ENCODE measurements around the gene FAM13C. TPM values are rescaled to one million over a fixed set of nuclear protein-coding genes. Genes with fewer than 3 reads are reported as not detected.

The FAM13C gene
- total RNA-seq, 4 donors from 2014 or later: 10.3 to 36.9 (median 20.6) TPM

DNA sequence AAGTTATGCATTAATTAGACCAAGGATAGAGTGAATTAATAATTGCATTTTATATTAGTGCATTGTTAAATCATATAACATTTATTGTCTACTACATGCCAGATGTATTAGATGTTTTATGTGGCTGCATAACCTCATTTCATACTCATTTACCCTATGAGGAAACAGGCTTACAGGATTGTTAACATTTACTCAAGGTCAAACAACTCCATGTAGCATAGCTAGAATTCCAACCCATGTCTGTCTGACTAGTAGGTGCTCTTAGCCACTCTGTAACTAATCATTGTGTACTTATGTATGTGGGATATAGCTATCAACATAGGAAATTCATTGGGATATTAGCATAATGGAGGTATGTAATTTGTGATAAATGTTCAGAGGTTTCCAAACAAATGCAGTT lies 139.6 kb downstream of the FAM13C start:
- TF ChIP-seq POLR2A (IDR thresholded peaks at IDR 0.05) (no peak), EP300 (IDR thresholded peaks at IDR 0.05) (no peak), CTCF (IDR thresholded peaks at IDR 0.05) (no peak)
- Histone ChIP-seq H3K27me3 (no peaks in the 10 kb centered on the region), H3K27ac (no peak overlapping the region), H3K4me1 (no peaks in the 10 kb centered on the region), H3K9me3 (no peaks in the 10 kb centered on the region), H3K4me3 (no peak overlapping the region), H3K36me3 (no peaks in the 10 kb centered on the region)
- DNase-seq (ENCODE audit: low spot score in 2 of 2): no peak

DNA sequence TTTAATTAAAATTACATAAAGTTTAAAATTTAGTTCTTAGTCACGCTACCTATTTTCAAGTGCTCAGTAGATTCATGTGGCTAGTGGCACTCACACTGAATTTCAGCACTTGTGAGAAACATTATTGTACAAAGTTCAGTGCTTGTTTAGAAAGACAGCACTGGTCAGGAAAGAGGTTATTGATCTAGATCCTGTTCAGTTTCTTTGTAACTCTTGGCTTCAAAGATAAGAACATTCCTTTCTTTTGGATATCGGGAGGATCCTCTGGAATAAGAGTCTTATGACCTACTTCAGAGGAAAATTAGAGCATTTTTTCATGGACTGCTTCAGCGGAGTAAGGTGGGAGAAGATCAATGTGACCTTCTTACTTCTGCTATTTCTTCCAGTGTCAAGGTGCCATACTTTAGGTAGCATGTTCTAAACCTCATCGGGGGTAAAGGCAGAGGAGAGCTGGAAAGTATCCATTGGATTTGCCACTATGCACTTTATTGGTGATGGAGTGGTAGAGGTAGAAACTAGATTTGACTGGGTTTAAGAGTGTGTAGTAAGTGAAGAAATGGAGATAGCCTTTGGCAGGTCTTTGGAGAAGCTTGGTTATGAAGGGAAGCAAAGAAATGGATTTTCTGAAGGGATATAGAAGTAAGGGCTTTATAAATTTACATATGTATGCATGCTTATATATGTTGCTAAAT lies 146.0 kb downstream of the FAM13C start:
- no peaks in the 10 kb centered on the region for H3K9me3 ChIP-seq
- H3K36me3 ChIP-seq: no peaks in the 10 kb centered on the region
- H3K27me3 ChIP-seq: no peaks in the 10 kb centered on the region
- no peak overlapping the region for H3K4me3 ChIP-seq
- H3K4me1 ChIP-seq: no peaks in the 10 kb centered on the region
- TF ChIP-seq EP300 (IDR thresholded peaks at IDR 0.05) (no peak), CTCF (IDR thresholded peaks at IDR 0.05) (no peak), POLR2A (IDR thresholded peaks at IDR 0.05) (no peak)
- WGBS, 2 donors: 66 to 67% methylated on average over 4 of the region's 4 CpGs
- DNase-seq (ENCODE audit: low spot score in 2 of 2): no peak
- no peak overlapping the region for H3K27ac ChIP-seq

DNA sequence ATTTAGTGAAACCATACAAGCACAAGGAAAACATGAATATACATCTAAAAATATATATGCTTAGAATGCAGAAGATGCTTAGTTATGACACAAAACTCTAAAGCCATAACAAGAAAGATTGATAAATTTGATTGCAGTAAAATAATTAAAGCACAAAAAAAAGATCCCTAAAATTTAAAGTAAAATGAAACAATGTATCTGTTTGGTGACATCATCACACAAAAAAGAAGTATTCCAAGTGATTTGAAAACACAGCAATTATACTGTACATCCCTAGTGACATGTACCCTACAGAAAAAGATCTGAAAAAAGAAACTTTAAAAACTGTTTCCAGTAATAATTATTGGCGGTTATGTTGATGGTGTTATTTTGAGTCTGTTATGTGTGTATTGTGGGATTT lies 148.2 kb downstream of the FAM13C start:
- DNase-seq (ENCODE audit: low spot score in 2 of 2): no peak
- Histone ChIP-seq H3K27me3 (no peaks in the 10 kb centered on the region), H3K9me3 (peaks cover 0 to 10% (median 0%) of the 10 kb centered on the region in 4 donors), H3K4me3 (no peak overlapping the region), H3K27ac (no peak overlapping the region), H3K4me1 (no peaks in the 10 kb centered on the region), H3K36me3 (no peaks in the 10 kb centered on the region)
- 90 to 95% methylated on average over 1 of the region's 1 CpG for WGBS, 2 donors
- TF ChIP-seq POLR2A (IDR thresholded peaks at IDR 0.05) (no peak), CTCF (IDR thresholded peaks at IDR 0.05) (no peak), EP300 (IDR thresholded peaks at IDR 0.05) (no peak)

GRCh38 chr10:59212301-59212798 lies 150.0 kb downstream of the FAM13C start:
- no peaks in the 10 kb centered on the region for H3K36me3 ChIP-seq
- no peak overlapping the region for H3K4me3 ChIP-seq
- no peaks in the 10 kb centered on the region for H3K4me1 ChIP-seq
- no peak overlapping the region for H3K27ac ChIP-seq
- TF ChIP-seq POLR2A (IDR thresholded peaks at IDR 0.05) (no peak), CTCF (IDR thresholded peaks at IDR 0.05) (no peak), EP300 (IDR thresholded peaks at IDR 0.05) (no peak)
- no peaks in the 10 kb centered on the region for H3K27me3 ChIP-seq
- peaks cover 0 to 10% (median 0%) of the 10 kb centered on the region in 4 donors for H3K9me3 ChIP-seq
- DNase-seq (ENCODE audit: low spot score in 2 of 2): no peak
- WGBS, 2 donors: 81 to 85% methylated on average over 2 of the region's 2 CpGs

- H3K4me3 ChIP-seq: no peak overlapping the region
- WGBS, 2 donors: 89 to 90% methylated on average over 5 of the region's 5 CpGs
- H3K36me3 ChIP-seq: no peaks in the 10 kb centered on the region
- H3K4me1 ChIP-seq: no peaks in the 10 kb centered on the region
- H3K27ac ChIP-seq: no peak overlapping the region
- TF ChIP-seq POLR2A (IDR thresholded peaks at IDR 0.05) (no peak), EP300 (IDR thresholded peaks at IDR 0.05) (no peak), CTCF (IDR thresholded peaks at IDR 0.05) (no peak)
- no peak for DNase-seq (ENCODE audit: low spot score in 2 of 2)
- H3K9me3 ChIP-seq: peaks cover 0 to 10% (median 0%) of the 10 kb centered on the region in 4 donors
- H3K27me3 ChIP-seq: no peaks in the 10 kb centered on the region
Measured at GRCh38 chr10:59206204-59206720, 156.1 kb downstream of the FAM13C start.

All from tibial nerve (tissue), 4 donors.